Hematopoietic multipotent progenitor cell treated with erythropoietin and hydrocortisone succinate and interleukin-3 and kit ligand, for 8 days (in vitro differentiated cells): Measurements from ENCODE around the gene CHAF1A.

Experiments used
- DNase-seq: peaks from one replicate; pipeline ENCODE4 v3.0.0-alpha.2; 2015

CHAF1A gene

GRCh38 chr19:4464815-4465581, 62.6 kb downstream of the CHAF1A start:
- DNase-seq: no peak

GRCh38 chr19:4467835-4468234, 65.4 kb downstream of the CHAF1A start:
- DNase-seq: no peak

DNA sequence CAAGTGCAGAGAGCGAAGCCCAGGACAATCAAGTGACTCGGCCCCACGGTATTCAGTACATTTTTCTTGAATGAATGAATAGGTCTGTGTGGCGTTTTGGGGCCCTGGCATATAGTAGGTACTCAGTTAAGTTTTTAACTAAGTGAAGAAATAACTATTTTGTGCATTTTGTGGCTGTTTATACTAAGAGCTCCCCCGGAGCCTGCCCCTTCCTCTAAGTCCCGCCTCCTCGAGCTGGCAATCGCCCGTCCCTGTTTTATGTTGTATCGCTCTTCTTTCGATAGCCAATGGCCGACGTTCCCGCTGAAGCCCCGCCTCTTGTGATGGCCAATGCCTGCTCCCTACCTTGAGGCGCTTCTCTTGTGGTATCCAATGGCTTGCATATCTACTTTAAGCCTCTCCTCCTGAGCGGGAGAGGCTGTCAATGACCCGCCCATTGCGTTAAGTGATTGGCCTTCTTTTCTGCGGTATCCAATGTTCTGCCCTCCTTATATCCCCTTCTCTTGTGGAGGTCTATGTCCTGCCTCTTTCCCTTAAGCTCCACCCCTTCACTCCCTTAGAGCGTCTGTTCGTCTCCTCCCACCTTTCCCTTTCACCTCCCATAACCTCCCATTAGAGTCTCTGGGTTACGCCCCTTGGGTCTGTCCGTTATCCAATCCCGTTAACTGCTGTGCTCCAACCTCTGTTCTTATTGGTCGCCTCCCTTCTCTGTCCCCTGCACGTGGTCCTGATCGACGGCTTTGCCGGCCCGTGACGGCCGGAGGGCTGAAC, 69.1 kb downstream of the CHAF1A start:
- peak; percentile 100 for DNase-seq

DNA sequence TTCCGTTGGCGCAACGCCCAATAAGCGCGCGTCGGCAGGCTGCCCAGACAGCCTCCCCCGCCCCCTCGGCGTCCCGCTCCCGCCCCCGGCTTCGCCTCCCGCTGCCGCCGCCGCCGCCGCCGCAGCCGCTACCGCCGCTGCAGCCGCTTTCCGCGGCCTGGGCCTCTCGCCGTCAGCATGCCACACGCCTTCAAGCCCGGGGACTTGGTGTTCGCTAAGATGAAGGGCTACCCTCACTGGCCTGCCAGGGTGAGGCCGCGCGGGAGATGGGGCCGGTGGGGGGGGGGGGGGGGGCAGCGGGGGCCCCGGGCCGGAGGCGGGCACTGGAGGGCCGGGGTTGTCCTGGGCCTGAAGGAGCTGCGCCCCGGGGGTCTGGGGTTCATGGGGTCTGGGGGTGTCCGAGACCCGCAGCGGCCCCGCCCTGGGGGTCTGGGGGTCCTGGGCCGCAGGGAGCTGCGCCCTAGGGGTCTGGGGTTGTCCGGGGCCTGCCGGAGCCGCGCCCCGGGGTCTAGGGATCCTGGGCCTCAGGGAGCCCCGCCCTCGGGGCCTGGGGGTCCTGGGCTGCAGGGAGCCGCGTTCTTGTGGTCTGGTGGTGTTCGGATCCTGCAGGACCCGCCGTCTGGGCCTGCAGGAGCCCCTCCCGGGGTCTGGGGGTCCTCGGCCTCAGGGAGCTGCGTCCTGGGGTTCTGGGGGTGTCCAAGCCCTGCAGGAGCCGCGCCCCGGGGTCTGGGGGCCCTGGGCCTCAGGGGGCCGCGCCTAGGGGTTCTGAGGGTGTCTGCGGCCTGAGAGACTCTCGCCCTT, 69.9 kb downstream of the CHAF1A start, which contains the start of gene HDGFL2:
Gene HDGFL2 (plus strand): TSS at position 124 of the 801 bp plus-strand sequence. CDS start 54 bp downstream, at position 178.
- DNase-seq: no peak

DNA sequence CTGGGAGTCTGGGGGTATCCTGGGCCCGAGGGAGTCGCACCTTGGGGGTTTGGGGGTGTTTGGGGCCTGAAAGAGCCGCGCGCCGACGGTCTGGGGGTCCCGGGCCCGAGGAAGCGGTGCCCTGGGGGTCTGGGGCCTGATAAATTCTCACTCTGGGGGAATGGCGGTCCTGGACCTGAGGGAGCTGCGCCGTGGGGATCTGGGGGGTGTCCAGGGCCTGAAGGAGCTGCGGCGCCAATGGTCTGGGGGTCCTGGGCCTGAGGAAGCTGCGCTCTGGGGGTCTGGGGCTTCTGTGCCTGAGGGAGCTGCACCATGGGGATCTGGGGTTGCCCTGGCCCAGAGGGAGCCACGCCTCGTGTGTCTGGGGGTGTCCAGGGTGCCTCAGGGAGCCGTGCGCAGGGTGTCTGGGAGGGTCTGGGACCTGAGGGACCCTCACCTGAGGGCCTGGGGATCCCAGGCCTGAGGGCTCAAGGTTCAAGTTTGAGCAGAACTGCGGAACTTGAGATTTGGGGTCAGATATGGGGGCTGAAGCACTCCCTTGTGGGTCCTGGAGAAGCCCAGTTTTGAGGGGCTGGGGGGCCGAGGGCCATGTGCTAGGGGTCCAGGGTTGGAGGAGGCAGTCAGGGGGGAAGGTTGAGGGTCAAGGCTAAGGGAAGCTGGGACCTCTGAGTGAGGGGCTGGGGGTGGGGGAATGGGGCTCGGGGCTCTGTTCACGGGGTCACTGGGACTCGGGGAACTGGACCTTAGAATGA, 70.7 kb downstream of the CHAF1A start:
- no peak for DNase-seq

- DNase-seq: no peak
These were observed 71.5 kb downstream of the CHAF1A start for GRCh38 chr19:4473763-4474513.

GRCh38 chr19:4474514-4475022, 72.1 kb downstream of the CHAF1A start:
- peak; percentile 43 for DNase-seq

DNA sequence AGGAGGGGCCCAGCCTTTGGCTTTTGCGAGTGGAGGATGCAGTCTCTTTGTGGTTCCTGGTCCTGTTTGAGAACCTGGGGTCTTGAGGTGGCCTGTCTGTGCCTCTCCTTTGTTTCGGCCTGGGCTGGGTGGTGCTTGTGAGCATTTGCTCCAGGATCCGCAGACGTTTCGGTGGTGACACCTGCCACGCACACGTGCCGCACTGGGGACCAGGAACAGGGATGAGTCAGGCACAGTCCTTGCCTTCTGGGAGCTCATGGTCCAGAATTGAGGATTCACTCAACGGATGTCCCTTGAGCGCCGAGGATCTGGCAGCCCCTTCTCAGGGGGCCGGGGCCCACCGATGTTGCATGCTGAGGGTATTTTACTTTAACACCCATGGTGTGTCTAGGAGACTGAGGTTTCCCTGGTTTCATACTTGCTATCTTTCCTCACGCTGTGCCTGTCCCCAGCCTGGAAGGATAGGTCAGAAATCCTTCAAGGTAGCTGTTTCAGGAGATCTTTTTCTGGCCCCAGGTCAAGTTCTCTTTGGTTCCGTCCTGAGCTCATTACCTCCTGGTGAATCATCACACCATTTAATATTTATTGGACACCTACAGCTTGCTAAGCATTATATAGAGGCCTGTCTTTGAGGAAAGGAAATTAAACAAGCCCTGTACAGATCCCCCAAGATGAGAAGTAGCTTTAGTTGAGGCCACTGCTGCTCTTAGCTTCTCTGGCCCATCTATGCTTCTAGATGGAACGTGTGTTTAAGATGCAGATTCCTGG, 74.8 kb downstream of the CHAF1A start:
- no peak for DNase-seq

DNA sequence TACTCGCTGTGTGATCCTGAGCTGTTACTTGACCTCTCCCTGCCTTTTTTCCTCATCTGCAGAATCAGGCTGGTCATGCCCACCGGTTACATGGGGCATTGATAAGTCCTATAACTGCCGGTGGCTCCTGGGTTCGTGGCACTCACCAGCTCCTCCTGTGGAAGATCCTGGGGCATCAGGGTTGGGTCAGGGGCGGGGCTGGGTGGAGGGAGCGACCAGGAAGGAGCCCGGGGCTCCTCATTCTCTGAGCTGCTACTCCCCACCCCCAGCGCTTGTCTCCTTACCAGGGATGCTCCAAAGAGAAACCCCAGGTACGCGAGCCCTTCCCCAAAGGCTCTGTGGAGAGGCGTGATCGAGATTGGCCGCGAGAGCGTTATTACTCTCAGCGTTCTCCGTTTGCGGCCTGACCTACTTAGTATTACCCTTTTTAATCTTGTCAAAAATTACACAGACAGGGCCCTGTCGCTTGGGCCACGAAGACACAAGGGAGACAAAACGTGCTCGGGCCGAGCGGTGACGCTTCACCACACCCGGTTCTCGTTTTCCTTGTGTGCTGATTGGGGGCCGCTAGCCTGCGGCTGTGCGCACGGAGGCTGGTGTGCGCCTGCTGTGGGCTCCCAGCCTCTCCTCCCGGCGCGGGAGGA, 80.4 kb downstream of the CHAF1A start:
- no peak for DNase-seq

DNA sequence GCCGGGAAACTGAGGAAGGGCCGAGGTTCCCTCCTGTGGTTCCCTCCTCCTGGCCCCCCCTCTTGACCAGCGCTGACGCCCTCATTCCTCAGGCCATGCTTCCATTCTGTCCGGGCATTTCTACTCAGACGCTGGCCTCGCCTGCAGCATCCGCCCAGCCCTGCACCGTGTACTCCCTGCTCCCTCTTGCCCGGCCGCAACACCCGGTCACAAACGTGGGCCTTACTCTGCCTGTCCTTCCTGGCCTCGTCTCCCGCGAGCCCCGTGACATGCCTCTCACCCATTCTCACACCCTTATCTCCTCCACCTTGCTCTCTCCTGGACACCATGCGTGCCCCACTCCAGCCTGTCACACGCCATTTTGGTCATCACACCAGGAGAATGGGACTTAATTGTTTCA, 80.9 kb downstream of the CHAF1A start:
- no peak for DNase-seq

GRCh38 chr19:4487572-4487971, 85.1 kb downstream of the CHAF1A start:
- no peak for DNase-seq

GRCh38 chr19:4488496-4488895, 86.1 kb downstream of the CHAF1A start:
- DNase-seq: no peak

- no peak for DNase-seq
These were observed 89.0 kb downstream of the CHAF1A start for GRCh38 chr19:4491446-4491845.

GRCh38 chr19:4492337-4493103, 90.1 kb downstream of the CHAF1A start:
- DNase-seq: no peak
